GM19328 (cell line): ENCODE data around the gene SIK1.
"Not testable (repeated sequence)": the region's sequence is repeated elsewhere in the genome, so short reads cannot be mapped to it uniquely, and the experiment has no call there.

Experiments
- ATAC-seq: cut with Tn5 transposase; IDR thresholded peaks from one replicate; pipeline ENCODE4 v1.9.1; 2021; ENCODE audit warnings: mild to moderate bottlenecking, moderate library complexity; ENCODE audit not compliant: unreplicated experiment

The SIK1 gene

GRCh38 chr21:43398000-43398399, 28.9 kb downstream of the SIK1 start:
- ATAC-seq, result not testable (repeated sequence)

GRCh38 chr21:43397439-43397808, 29.5 kb downstream of the SIK1 start:
- not testable (repeated sequence) for ATAC-seq

GRCh38 chr21:43396788-43397438, 30.0 kb downstream of the SIK1 start:
- ATAC-seq, result not testable (repeated sequence)

- not testable (repeated sequence) for ATAC-seq
These were observed 43.6 kb downstream of the SIK1 start for GRCh38 chr21:43383351-43383750.

- not testable (repeated sequence) for ATAC-seq
These were observed 44.0 kb downstream of the SIK1 start for GRCh38 chr21:43382902-43383301.

GRCh38 chr21:43380852-43381533, 45.9 kb downstream of the SIK1 start:
- not testable (repeated sequence) for ATAC-seq

- not testable (repeated sequence) for ATAC-seq
These were observed 46.6 kb downstream of the SIK1 start for GRCh38 chr21:43380337-43380736.

GRCh38 chr21:43379626-43380122, 47.3 kb downstream of the SIK1 start:
- ATAC-seq, result not testable (repeated sequence)

- ATAC-seq, result no peak
These were observed 50.5 kb downstream of the SIK1 start for GRCh38 chr21:43376478-43376882.

- ATAC-seq, result no peak
These were observed 51.0 kb downstream of the SIK1 start for GRCh38 chr21:43375837-43376477.

- ATAC-seq, result no peak
These were observed 51.7 kb downstream of the SIK1 start for GRCh38 chr21:43375006-43375836.

- ATAC-seq, result no peak
These were observed 52.6 kb downstream of the SIK1 start for GRCh38 chr21:43374228-43374885.

- no peak for ATAC-seq
These were observed 53.3 kb downstream of the SIK1 start for GRCh38 chr21:43373362-43374227.

GRCh38 chr21:43372663-43373361, 54.1 kb downstream of the SIK1 start:
- no peak for ATAC-seq

- ATAC-seq, result no peak
These were observed 55.1 kb downstream of the SIK1 start for GRCh38 chr21:43371786-43372185.

GRCh38 chr21:43370888-43371570, 55.9 kb downstream of the SIK1 start:
- ATAC-seq, result no peak

- ATAC-seq, result no peak
These were observed 56.8 kb downstream of the SIK1 start for GRCh38 chr21:43370091-43370658.

GRCh38 chr21:43369596-43370090, 57.3 kb downstream of the SIK1 start:
- ATAC-seq, result no peak
